ENCODE measurements around the gene MAT1A. TPM values are rescaled to one million over a fixed set of nuclear protein-coding genes. Genes with fewer than 3 reads are reported as not detected.
A peak's percentile ranks its signal among the peaks of the same experiment; 100 is the strongest.

MAT1A gene
- total and polyA plus RNA-seq, 2 of the 13 experiments (the other 11 are each of a cell fraction or from before 2014, with no cell fraction given): 57.1 to 76.9 TPM

DNA sequence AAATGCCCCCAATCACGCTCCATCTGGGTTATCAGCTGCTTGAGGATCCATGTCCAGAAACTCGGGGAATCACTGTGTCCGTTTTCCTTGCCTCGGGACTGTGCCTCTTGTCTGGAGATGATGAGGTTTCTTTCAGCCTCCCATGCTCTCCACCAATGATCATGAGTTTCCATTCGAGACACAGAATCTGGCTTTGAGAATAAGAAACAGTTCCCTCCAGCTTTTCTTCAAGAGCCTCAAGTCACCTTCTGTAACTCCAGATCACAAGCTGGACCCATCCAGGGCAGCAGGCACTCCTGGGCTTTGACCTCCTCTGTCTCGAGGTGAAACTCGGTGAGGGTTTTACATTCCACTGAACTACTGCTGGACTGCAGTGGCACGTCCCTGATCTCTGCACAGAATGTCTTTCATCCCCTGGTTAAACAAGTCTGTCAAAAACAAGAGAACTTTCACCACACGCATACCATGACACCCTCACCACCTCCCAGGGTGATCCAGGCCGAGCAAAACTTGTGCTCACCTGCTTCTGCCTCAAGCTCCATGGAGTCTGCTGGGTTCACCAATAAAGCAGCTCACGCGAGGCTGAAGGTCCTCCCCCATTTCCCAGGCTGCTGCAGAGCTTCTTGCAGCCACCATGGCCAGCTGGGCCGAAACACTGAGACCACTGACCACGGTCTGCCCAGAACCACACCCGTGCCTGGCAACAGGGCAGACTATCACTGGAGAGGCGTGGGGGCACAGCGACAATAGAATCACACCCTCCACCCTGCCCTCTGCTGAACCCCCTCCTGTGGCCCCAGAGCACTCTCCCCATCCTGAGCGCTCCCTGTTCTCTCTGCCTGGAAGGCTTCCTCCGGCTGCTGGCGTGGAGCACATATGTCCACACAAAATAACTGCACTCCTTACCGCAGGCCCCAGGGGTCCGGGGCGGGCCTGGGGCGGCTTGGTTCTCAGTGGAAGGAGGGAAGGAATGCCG lies 25.1 kb downstream of the MAT1A start (continued):
- TF ChIP-seq, protein P1, sequence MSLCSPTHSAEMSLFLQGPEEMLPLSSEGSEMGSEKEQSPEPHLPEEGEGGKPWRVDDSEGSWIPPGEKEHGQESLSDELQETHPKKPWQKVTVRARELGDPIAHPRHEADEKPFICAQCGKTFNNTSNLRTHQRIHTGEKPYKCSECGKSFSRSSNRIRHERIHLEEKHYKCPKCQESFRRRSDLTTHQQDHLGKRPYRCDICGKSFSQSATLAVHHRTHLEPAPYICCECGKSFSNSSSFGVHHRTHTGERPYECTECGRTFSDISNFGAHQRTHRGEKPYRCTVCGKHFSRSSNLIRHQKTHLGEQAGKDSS (CRISPR knock-in tag; IDR thresholded peaks at IDR 0.05; ENCODE audit: borderline replicate concordance, low read depth): peak; percentile 85; the same call in 1 of the 2 replicates
- TF ChIP-seq SETDB1 (CRISPR knock-in tag; IDR thresholded peaks at IDR 0.05; ENCODE audit: borderline replicate concordance) (no peak), ZNF205 (CRISPR knock-in tag; IDR thresholded peaks at IDR 0.05) (no peak), RXRB (CRISPR knock-in tag; IDR thresholded peaks at IDR 0.05; ENCODE audit: borderline replicate concordance) (peak; percentile 87), ZZZ3 (CRISPR knock-in tag; IDR thresholded peaks at IDR 0.05; ENCODE audit: borderline replicate concordance) (0 out of 2 replicates have a peak, but pooled peaks have one; percentile 16), CEBPG (CRISPR knock-in tag; IDR thresholded peaks at IDR 0.05) (peak; percentile 58), NRL (CRISPR knock-in tag; IDR thresholded peaks at IDR 0.05; ENCODE audit: borderline replicate concordance) (0 out of 2 replicates have a peak, but pooled peaks have one; percentile 48), HMG20A (CRISPR knock-in tag; IDR thresholded peaks at IDR 0.05; ENCODE audit: borderline replicate concordance) (peak; percentile 65), KAT8 (CRISPR knock-in tag; IDR thresholded peaks at IDR 0.05) (peak; percentile 42; the same call in 1 of the 2 replicates), DPF2 (CRISPR knock-in tag; IDR thresholded peaks at IDR 0.05; ENCODE audit: borderline replicate concordance, low read depth) (peak; percentile 56; the same call in 1 of the 2 replicates), ZNF547 (CRISPR knock-in tag; IDR thresholded peaks at IDR 0.05) (no peak), NKX3-1 (CRISPR knock-in tag; IDR thresholded peaks at IDR 0.05) (no peak), ZNF12 (CRISPR knock-in tag; IDR thresholded peaks at IDR 0.05) (0 out of 2 replicates have a peak, but pooled peaks have one; percentile 31), KLF16 (CRISPR knock-in tag; IDR thresholded peaks at IDR 0.05) (peak in 1 of 2 experiments; percentile 43; a peak in 1 of 4 replicates), JUN (CRISPR knock-in tag; IDR thresholded peaks at IDR 0.05) (0 out of 2 replicates have a peak, but pooled peaks have one; percentile 23), NCOA2 (CRISPR knock-in tag; IDR thresholded peaks at IDR 0.05) (peak; percentile 86), FOXA1 (IDR thresholded peaks at IDR 0.05) (no peak), FOXA1 (CRISPR knock-in tag; IDR thresholded peaks at IDR 0.05) (peak; percentile 53; the same call in 1 of the 2 replicates), ZFP36L1 (CRISPR knock-in tag; IDR thresholded peaks at IDR 0.05) (peak; percentile 76; the same call in 1 of the 2 replicates), IKZF1 (IDR thresholded peaks at IDR 0.05) (no peak)
- TF ChIP-seq, protein P2, sequence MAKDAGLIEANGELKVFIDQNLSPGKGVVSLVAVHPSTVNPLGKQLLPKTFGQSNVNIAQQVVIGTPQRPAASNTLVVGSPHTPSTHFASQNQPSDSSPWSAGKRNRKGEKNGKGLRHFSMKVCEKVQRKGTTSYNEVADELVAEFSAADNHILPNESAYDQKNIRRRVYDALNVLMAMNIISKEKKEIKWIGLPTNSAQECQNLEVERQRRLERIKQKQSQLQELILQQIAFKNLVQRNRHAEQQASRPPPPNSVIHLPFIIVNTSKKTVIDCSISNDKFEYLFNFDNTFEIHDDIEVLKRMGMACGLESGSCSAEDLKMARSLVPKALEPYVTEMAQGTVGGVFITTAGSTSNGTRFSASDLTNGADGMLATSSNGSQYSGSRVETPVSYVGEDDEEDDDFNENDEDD (CRISPR knock-in tag; IDR thresholded peaks at IDR 0.05; ENCODE audit: borderline replicate concordance): 0 out of 2 replicates have a peak, but pooled peaks have one; percentile 56
- TF ChIP-seq, protein P3, sequence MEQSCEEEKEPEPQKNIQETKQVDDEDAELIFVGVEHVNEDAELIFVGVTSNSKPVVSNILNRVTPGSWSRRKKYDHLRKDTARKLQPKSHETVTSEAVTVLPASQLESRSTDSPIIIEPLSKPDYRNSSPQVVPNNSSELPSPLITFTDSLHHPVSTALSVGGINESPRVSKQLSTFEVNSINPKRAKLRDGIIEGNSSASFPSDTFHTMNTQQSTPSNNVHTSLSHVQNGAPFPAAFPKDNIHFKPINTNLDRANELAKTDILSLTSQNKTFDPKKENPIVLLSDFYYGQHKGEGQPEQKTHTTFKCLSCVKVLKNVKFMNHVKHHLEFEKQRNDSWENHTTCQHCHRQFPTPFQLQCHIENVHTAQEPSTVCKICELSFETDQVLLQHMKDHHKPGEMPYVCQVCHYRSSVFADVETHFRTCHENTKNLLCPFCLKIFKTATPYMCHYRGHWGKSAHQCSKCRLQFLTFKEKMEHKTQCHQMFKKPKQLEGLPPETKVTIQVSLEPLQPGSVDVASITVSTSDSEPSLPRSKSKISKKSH (CRISPR knock-in tag; IDR thresholded peaks at IDR 0.05; ENCODE audit: borderline replicate concordance): peak; percentile 79; the same call in 1 of the 2 replicates
- TF ChIP-seq, protein P4, sequence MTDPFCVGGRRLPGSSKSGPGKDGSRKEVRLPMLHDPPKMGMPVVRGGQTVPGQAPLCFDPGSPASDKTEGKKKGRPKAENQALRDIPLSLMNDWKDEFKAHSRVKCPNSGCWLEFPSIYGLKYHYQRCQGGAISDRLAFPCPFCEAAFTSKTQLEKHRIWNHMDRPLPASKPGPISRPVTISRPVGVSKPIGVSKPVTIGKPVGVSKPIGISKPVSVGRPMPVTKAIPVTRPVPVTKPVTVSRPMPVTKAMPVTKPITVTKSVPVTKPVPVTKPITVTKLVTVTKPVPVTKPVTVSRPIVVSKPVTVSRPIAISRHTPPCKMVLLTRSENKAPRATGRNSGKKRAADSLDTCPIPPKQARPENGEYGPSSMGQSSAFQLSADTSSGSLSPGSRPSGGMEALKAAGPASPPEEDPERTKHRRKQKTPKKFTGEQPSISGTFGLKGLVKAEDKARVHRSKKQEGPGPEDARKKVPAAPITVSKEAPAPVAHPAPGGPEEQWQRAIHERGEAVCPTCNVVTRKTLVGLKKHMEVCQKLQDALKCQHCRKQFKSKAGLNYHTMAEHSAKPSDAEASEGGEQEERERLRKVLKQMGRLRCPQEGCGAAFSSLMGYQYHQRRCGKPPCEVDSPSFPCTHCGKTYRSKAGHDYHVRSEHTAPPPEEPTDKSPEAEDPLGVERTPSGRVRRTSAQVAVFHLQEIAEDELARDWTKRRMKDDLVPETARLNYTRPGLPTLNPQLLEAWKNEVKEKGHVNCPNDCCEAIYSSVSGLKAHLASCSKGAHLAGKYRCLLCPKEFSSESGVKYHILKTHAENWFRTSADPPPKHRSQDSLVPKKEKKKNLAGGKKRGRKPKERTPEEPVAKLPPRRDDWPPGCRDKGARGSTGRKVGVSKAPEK (CRISPR knock-in tag; IDR thresholded peaks at IDR 0.05; ENCODE audit: borderline replicate concordance): 0 out of 2 replicates have a peak, but pooled peaks have one; percentile 79

All from HepG2 (cell line).